B cell (primary cell): ENCODE measurements around the gene ABCG5.

Experiments
- EZH2 ChIP-seq: IDR thresholded peaks from 2 replicates; pipeline ENCODE4 v1.6.1; 2012; ENCODE audit warnings: borderline replicate concordance, low read depth, mild to moderate bottlenecking, moderate library complexity, low read length; ENCODE audit not compliant: insufficient read depth, poor library complexity, severe bottlenecking
- TF ChIP-seq, protein P1 (sequence below): fragments of 200-600 bp; IDR thresholded peaks from one replicate; pipeline ENCODE4 v1.8.0; 2022; ENCODE audit warnings: antibody characterized with exemption, mild to moderate bottlenecking

- TF ChIP-seq EZH2: no peak
- TF ChIP-seq, protein P1, sequence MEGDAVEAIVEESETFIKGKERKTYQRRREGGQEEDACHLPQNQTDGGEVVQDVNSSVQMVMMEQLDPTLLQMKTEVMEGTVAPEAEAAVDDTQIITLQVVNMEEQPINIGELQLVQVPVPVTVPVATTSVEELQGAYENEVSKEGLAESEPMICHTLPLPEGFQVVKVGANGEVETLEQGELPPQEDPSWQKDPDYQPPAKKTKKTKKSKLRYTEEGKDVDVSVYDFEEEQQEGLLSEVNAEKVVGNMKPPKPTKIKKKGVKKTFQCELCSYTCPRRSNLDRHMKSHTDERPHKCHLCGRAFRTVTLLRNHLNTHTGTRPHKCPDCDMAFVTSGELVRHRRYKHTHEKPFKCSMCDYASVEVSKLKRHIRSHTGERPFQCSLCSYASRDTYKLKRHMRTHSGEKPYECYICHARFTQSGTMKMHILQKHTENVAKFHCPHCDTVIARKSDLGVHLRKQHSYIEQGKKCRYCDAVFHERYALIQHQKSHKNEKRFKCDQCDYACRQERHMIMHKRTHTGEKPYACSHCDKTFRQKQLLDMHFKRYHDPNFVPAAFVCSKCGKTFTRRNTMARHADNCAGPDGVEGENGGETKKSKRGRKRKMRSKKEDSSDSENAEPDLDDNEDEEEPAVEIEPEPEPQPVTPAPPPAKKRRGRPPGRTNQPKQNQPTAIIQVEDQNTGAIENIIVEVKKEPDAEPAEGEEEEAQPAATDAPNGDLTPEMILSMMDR: no peak
These were observed 14.8 kb upstream of the ABCG5 start for GRCh38 chr2:43853141-43854081.
